ENCODE measurements around the gene CYP3A5. TPM values are rescaled to one million over a fixed set of nuclear protein-coding genes. Genes with fewer than 3 reads are reported as not detected.
"Not testable (repeated sequence)": the region's sequence is repeated elsewhere in the genome, so short reads cannot be mapped to it uniquely, and the experiment has no call there.

The CYP3A5 gene
- total RNA-seq, 4 donors from 2014 or later = 142 to 543 (median 383) TPM

DNA sequence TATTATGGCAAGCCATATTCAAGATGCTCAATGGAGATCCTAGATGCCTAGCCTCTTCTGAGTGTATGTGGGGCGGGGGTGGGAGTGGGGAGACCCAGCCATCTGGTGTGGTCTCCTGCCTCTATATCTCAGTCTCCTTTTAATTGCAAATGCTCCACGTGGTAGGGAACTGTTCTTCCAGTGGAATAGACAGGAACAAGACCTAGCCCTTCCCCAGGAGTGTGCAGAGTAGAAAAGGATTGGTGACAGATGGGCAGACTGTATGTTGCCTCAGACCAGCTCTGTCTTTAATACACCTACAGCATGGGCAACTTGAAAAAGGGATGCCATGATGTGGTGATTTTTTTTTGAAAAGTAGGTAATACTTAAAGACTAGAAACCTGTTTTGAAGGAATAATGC lies 12.6 kb downstream of the CYP3A5 start:
- TF ChIP-seq EP300 (IDR thresholded peaks at IDR 0.05; ENCODE audit: low read depth) (no peak), POLR2A (IDR thresholded peaks at IDR 0.05) (no peak), CTCF (IDR thresholded peaks at IDR 0.05) (no peak), POLR2AphosphoS5 (IDR thresholded peaks at IDR 0.05) (no peak)
- intact Hi-C loops (cut with DNase I; ENCODE audit: low total_unique reads) (no loop called here), in situ Hi-C loops (cut with MboI; ENCODE audit: low pct_ligation_motif_present in 1 of 4, low pct_unique_long_range_greater_than_20kb in 1 of 4, low sequenced_read_pairs in 3 of 4) (no loop called here)
- no peak for DNase-seq
- 86% methylated on average over 2 of the region's 2 CpGs; no CpG with 5 or more reads in 1 of the 2 donors for WGBS, 2 donors (ENCODE audit: low coverage in 1 of 2)
- H3K36me3 ChIP-seq = peaks cover 0 to 55% (median 16%) of the 10 kb centered on the region in 4 donors
- H3K4me3 ChIP-seq = no peak overlapping the region
- no peaks in the 10 kb centered on the region for H3K9me3 ChIP-seq
- no peaks in the 10 kb centered on the region for H3K4me1 ChIP-seq
- no peaks in the 10 kb centered on the region for H3K27me3 ChIP-seq
- no peak overlapping the region for H3K27ac ChIP-seq

DNA sequence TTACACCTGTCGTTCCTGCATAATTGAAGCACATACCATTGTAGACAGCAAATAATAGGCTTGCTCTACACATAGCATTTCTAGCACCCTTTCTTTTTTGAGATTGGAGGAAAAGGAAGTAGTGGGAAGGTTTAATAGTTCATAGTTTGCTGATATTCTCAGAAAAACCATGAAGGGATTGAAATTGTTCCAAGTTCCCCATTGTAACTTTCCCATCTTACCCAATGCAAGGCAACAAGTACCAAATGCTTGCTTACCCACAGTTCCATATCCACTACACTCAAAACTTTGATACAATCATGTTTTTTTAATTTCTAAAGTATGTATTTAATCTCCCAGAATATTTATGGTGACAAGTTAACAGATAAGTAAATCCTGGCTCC lies 13.8 kb downstream of the CYP3A5 start:
- in situ Hi-C loops (cut with MboI; ENCODE audit: low pct_ligation_motif_present in 1 of 4, low pct_unique_long_range_greater_than_20kb in 1 of 4, low sequenced_read_pairs in 3 of 4) (no loop called here), intact Hi-C loops (cut with DNase I; ENCODE audit: low total_unique reads) (no loop called here)
- H3K4me1 ChIP-seq = no peaks in the 10 kb centered on the region
- peaks cover 0 to 60% (median 16%) of the 10 kb centered on the region in 4 donors for H3K36me3 ChIP-seq
- whole genome bisulfite sequencing, 2 donors (ENCODE audit: low coverage in 1 of 2) = 100% methylated on average over 1 of the region's 1 CpG; no CpG with 5 or more reads in 1 of the 2 donors
- no peak overlapping the region for H3K4me3 ChIP-seq
- H3K27ac ChIP-seq = no peak overlapping the region
- no peaks in the 10 kb centered on the region for H3K9me3 ChIP-seq
- no peak for DNase-seq
- TF ChIP-seq EP300 (IDR thresholded peaks at IDR 0.05; ENCODE audit: low read depth) (no peak), POLR2AphosphoS5 (IDR thresholded peaks at IDR 0.05) (no peak), POLR2A (IDR thresholded peaks at IDR 0.05) (no peak), CTCF (IDR thresholded peaks at IDR 0.05) (no peak)
- H3K27me3 ChIP-seq = no peaks in the 10 kb centered on the region

GRCh38 chr7:99665312-99666012 lies 14.3 kb downstream of the CYP3A5 start:
- DNase-seq = no peak
- Histone ChIP-seq H3K36me3 (peaks cover 0 to 65% (median 19%) of the 10 kb centered on the region in 4 donors), H3K27me3 (no peaks in the 10 kb centered on the region), H3K4me1 (no peaks in the 10 kb centered on the region), H3K4me3 (no peak overlapping the region), H3K9me3 (no peaks in the 10 kb centered on the region), H3K27ac (no peak overlapping the region)
- WGBS, 2 donors (ENCODE audit: low coverage in 1 of 2) = 94 to 96% methylated on average over 3 of the region's 3 CpGs
- in situ Hi-C loops (cut with MboI; ENCODE audit: low pct_ligation_motif_present in 1 of 4, low pct_unique_long_range_greater_than_20kb in 1 of 4, low sequenced_read_pairs in 3 of 4) (no loop called here), intact Hi-C loops (cut with DNase I; ENCODE audit: low total_unique reads) (no loop called here)
- TF ChIP-seq POLR2A (IDR thresholded peaks at IDR 0.05) (no peak), POLR2AphosphoS5 (IDR thresholded peaks at IDR 0.05) (no peak), CTCF (IDR thresholded peaks at IDR 0.05) (no peak), EP300 (IDR thresholded peaks at IDR 0.05; ENCODE audit: low read depth) (no peak)

DNA sequence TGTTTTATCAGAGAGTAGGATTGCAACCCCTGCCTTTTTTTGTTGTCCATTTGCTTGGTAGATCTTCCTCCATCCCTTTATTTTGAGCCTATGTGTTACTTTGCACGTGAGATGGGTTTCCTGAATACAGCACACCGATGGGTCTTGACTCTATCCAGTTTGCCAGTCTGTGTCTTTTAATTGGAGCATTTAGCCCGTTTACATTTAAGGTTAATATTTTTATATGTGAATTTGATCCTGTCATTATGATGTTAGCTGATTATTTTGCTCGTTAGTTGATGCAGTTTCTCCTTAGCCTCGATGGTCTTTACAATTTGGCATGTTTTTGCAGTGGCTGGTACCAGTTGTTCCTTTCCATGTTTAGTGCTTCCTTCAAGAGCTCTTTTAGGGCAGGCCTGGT lies 21.9 kb downstream of the CYP3A5 start:
- WGBS, 2 donors (ENCODE audit: low coverage in 1 of 2) = 89 to 100% methylated on average over 1 to 5 of the region's 5 CpGs
- H3K4me3 ChIP-seq; intact Hi-C loops (cut with DNase I; ENCODE audit: low total_unique reads); H3K27me3 ChIP-seq; H3K9me3 ChIP-seq; DNase-seq; in situ Hi-C loops (cut with MboI; ENCODE audit: low pct_ligation_motif_present in 1 of 4, low pct_unique_long_range_greater_than_20kb in 1 of 4, low sequenced_read_pairs in 3 of 4); H3K27ac ChIP-seq; H3K4me1 ChIP-seq: not testable (repeated sequence)
- peaks cover 0 to 33% (median 15%) of the 10 kb centered on the region in 4 donors for H3K36me3 ChIP-seq

- H3K4me1 ChIP-seq; H3K4me3 ChIP-seq; intact Hi-C loops (cut with DNase I; ENCODE audit: low total_unique reads); H3K36me3 ChIP-seq; in situ Hi-C loops (cut with MboI; ENCODE audit: low pct_ligation_motif_present in 1 of 4, low pct_unique_long_range_greater_than_20kb in 1 of 4, low sequenced_read_pairs in 3 of 4); DNase-seq; H3K27ac ChIP-seq; H3K27me3 ChIP-seq; H3K9me3 ChIP-seq: not testable (repeated sequence)
- WGBS, 2 donors (ENCODE audit: low coverage in 1 of 2) = 94% methylated on average over 3 of the region's 3 CpGs
Measured at GRCh38 chr7:99654626-99655025, 25.2 kb downstream of the CYP3A5 start.
